Esophagus muscularis mucosa (tissue), 4 donors: ENCODE measurements around the gene SOX10.

Source experiments
- CTCF ChIP-seq, 3 experiments: fragments of 200-600 bp in 2 of 3; fragments of 450-650 bp in 1 of 3; sonication (generic) in 2 of 3; IDR thresholded peaks; one replicate each; pipeline ENCODE4 v1.5.1; 2017 to 2019; ENCODE audit warnings: antibody characterized with exemption in 3 of 3, mild to moderate bottlenecking in 2 of 3, moderate library complexity in 1 of 3
- EP300 ChIP-seq: sonication (generic); formaldehyde crosslinking; IDR thresholded peaks from one replicate; pipeline ENCODE4 v1.6.1; 2017; ENCODE audit warnings: antibody characterized with exemption
- POLR2A ChIP-seq: fragments of 450-650 bp; IDR thresholded peaks from one replicate; pipeline ENCODE4 v1.6.1; 2017; ENCODE audit warnings: antibody characterized with exemption, moderate library complexity, mild to moderate bottlenecking, low read depth

- TF ChIP-seq CTCF (IDR thresholded peaks at IDR 0.05) (no peak), POLR2A (no peak), EP300 (no peak)
These were observed 46.2 kb upstream of the SOX10 start for GRCh38 chr22:38030311-38031133.
